ENCODE measurements around the gene SPDYE5.
"Not testable (repeated sequence)": the region's sequence is repeated elsewhere in the genome, so short reads cannot be mapped to it uniquely, and the experiment has no call there.

Gene SPDYE5

GRCh38 chr7:75492020-75492419 is at the start of gene SPDYE5:
TSS of gene SPDYE5 (plus strand) at chr7:75492320. CDS start at chr7:75494048, 1,728 bp downstream.
- DNase-seq = not testable (repeated sequence)

- DNase-seq = not testable (repeated sequence)
Measured at GRCh38 chr7:75442465-75443111, 49.5 kb upstream of the SPDYE5 start.

- not testable (repeated sequence) for DNase-seq
Measured at GRCh38 chr7:75449946-75450345, 42.2 kb upstream of the SPDYE5 start.

- DNase-seq = not testable (repeated sequence)
Measured at GRCh38 chr7:75452494-75452955, 39.6 kb upstream of the SPDYE5 start.

GRCh38 chr7:75456403-75456802 is 35.7 kb upstream of the SPDYE5 start:
- DNase-seq = not testable (repeated sequence)

- not testable (repeated sequence) for DNase-seq
Measured at GRCh38 chr7:75458034-75458433, 34.1 kb upstream of the SPDYE5 start.

- not testable (repeated sequence) for DNase-seq
Measured at GRCh38 chr7:75460541-75460940, 31.6 kb upstream of the SPDYE5 start.

- DNase-seq = not testable (repeated sequence)
Measured at GRCh38 chr7:75470166-75470565, 22.0 kb upstream of the SPDYE5 start.

- DNase-seq = not testable (repeated sequence)
Measured at GRCh38 chr7:75477457-75477856, 14.7 kb upstream of the SPDYE5 start.

- DNase-seq = not testable (repeated sequence)
Measured at GRCh38 chr7:75480313-75480712, 11.8 kb upstream of the SPDYE5 start.

- not testable (repeated sequence) for DNase-seq
Measured at GRCh38 chr7:75485355-75485978, 6.7 kb upstream of the SPDYE5 start.

- peak; percentile 58 for DNase-seq
Measured at GRCh38 chr7:75485979-75486643, 6.0 kb upstream of the SPDYE5 start, which contains the start of gene POM121C. TSS of gene POM121C (minus strand) at chr7:75486299. CDS start at chr7:75441496, 44,803 bp downstream.

- not testable (repeated sequence) for DNase-seq
Measured at GRCh38 chr7:75509033-75509432, 16.9 kb downstream of the SPDYE5 start.

- DNase-seq = not testable (repeated sequence)
Measured at GRCh38 chr7:75518842-75519241, 26.7 kb downstream of the SPDYE5 start.

- not testable (repeated sequence) for DNase-seq
Measured at GRCh38 chr7:75521727-75522126, 29.6 kb downstream of the SPDYE5 start.

GRCh38 chr7:75527224-75527722 is 35.2 kb downstream of the SPDYE5 start:
- DNase-seq = not testable (repeated sequence)

GRCh38 chr7:75531359-75531821 is 39.3 kb downstream of the SPDYE5 start:
- no peak for DNase-seq

- DNase-seq = no peak
Measured at GRCh38 chr7:75532639-75533038, 40.5 kb downstream of the SPDYE5 start.

- no peak for DNase-seq
Measured at GRCh38 chr7:75533926-75534325, 41.8 kb downstream of the SPDYE5 start.

GRCh38 chr7:75534727-75535307 is 42.7 kb downstream of the SPDYE5 start:
- DNase-seq = no peak

GRCh38 chr7:75536491-75536890 is 44.4 kb downstream of the SPDYE5 start:
- no peak for DNase-seq

- DNase-seq = no peak
Measured at GRCh38 chr7:75536940-75537538, 44.9 kb downstream of the SPDYE5 start.

All from NCI-H1105 (cell line).